ENCODE measurements around the gene GREM2.

GREM2 gene

DNA sequence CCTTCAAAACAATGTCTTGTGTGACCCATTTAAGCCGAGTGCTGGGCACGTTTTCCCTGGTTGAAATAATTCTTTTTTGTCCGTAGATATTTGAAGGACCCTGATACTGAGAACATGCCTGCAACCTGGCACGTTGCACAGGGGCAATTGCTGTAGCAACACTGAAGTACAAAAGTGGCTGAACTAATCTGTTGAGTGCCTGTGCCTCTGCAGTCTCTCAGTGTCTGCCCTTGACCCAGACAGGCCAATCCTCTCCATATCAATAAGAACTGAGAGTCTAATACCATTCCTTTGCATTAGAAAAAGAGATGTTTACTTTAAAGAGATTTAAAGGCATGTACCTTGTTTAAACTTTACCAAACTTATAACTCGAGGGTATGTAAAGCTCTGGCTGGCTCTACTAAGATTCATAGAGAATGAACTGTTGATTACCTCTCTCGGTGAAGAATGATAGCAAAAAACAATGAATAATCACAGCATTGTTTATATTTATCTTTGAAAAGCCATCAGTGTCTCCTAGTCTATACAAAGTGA, 2.4 kb downstream of the GREM2 start:
- no peak for DNase-seq

- DNase-seq: no peak
These were observed 3.2 kb downstream of the GREM2 start for GRCh38 chr1:240608707-240609106.

GRCh38 chr1:240607006-240607405, 4.9 kb downstream of the GREM2 start:
- DNase-seq: no peak

GRCh38 chr1:240602189-240602588, 9.8 kb downstream of the GREM2 start:
- DNase-seq: no peak

GRCh38 chr1:240599830-240600229, 12.1 kb downstream of the GREM2 start:
- DNase-seq: no peak

- no peak for DNase-seq
These were observed 12.7 kb downstream of the GREM2 start for GRCh38 chr1:240599299-240599698.

- no peak for DNase-seq
These were observed 13.5 kb downstream of the GREM2 start for GRCh38 chr1:240598216-240599001.

- no peak for DNase-seq
These were observed 14.7 kb downstream of the GREM2 start for GRCh38 chr1:240597153-240597745.

DNA sequence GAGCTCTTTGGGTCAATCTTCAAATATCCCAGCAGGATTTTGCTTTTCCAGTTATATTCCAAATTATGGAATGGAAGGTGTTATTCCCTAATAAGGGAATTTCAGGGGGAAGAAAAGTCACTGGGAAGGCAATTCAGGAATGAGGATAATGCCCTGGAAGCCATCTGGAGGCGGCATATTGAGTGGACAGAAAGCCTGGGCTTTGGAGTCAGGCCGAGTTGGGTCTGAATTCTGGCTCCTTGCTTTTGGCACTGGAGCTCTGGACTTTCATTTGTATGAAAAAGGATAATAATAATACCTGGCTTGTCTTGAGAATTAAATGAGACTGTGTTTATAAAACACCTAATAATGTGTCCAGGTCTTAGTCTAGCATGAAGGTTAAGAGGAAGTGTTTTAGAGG, 16.5 kb downstream of the GREM2 start:
- DNase-seq: no peak

DNA sequence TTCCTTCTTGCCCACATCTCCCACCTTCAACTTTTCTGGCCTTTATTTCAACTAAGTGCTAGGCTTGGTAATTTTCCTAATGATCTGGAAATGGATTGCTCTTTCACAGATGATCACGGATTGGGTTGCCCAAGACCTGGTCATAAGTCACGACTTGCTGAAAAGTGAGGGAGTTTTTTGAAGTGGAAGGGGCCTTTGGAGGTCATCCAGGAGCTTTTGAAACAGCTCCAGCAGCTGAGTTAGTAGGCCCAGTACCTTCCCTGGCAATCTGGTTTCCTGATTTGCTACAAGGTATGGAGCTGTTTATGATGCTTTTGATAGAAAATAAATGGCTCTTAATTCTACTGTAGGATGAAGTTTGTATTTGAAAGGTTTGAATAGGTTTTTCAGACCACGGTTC, 20.4 kb downstream of the GREM2 start:
- DNase-seq: no peak

DNA sequence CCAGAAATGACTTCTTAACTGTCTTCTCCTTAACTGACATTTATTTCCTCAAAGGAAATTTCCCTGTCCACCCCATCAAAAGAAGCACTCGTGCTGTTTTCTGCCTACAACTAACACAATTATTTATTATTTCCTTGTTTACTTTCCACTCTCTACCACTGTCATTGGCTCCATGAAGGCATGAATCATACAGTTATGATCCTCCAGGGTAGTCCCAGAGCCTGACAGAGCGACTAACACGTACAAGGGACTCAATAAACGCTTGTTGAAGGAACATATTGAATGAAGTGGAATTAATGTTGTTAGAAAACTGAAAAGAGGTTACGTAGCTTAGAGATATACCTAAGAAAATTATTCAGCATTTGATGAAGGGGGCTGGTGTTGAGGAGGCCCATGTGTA, 20.9 kb downstream of the GREM2 start:
- DNase-seq: no peak

DNA sequence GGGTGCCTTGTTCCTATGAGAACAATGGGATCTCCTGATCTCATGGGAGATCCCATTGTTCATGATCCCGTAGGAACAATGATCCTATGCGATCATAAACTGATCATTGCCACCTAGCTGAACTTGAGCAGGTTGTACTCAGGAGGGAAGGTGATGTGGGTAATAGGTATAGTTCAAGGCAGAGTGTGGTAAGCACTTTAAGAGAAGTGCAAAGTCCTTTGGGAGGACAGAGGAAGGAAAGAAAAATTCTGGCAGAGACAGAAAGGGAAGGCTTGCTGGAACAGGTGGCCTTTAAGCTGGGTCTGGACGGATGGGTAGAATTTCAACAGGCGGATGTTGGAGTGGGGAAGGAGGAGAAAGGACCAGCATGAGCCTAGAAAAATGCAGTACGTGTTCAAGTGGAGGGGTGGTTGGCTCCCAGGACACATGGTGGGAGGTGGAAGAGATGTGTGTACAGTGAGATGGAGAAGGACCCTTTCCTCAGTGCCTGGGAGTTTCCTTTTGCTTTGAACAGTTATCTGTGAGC, 22.3 kb downstream of the GREM2 start:
- DNase-seq: no peak

DNA sequence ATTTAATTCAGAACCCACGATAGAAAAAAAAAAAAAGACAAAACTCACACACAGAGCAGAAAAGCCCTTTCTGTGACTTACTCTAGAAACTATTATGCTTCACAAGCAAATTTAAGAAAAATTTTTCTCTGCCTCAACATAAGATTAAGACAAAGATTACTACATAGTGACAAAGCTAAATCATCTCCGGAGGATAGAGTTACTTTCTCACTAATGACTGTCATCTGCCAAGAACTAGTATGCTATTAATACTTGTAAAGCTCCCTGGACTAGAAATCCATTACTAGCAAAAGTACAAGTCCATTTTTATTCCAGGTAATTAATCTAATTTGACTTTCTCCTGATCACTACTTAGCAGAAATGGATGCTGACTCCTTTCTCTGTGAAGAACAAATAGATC, 25.9 kb downstream of the GREM2 start:
- DNase-seq: no peak

GRCh38 chr1:240582953-240583352, 29.0 kb downstream of the GREM2 start:
- no peak for DNase-seq

GRCh38 chr1:240579511-240579910, 32.4 kb downstream of the GREM2 start:
- no peak for DNase-seq

DNA sequence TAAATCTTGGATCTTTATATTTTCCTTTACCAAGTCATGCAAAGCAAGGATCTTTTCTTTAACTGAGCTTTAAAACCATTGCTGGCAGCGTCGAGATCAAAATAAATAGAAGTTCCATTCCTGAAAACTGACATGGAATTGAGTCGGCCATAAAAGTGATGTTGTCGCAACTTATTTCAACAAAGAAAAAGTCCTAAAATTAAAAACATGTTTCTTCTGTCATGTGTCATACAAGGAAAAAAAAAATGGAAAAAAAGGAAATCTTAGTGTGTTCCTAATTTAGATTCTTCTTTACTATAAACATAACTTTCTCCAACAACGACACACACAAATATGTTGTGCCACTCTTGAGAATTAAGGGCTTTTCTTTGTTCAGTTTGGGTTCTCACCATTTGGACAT, 34.9 kb downstream of the GREM2 start:
- no peak for DNase-seq

- DNase-seq: no peak
These were observed 35.8 kb downstream of the GREM2 start for GRCh38 chr1:240575981-240576662.

- no peak for DNase-seq
These were observed 39.6 kb downstream of the GREM2 start for GRCh38 chr1:240572328-240572727.

- no peak for DNase-seq
These were observed 40.2 kb downstream of the GREM2 start for GRCh38 chr1:240571782-240572181.

- DNase-seq: no peak
These were observed 44.9 kb downstream of the GREM2 start for GRCh38 chr1:240567066-240567465.

DNA sequence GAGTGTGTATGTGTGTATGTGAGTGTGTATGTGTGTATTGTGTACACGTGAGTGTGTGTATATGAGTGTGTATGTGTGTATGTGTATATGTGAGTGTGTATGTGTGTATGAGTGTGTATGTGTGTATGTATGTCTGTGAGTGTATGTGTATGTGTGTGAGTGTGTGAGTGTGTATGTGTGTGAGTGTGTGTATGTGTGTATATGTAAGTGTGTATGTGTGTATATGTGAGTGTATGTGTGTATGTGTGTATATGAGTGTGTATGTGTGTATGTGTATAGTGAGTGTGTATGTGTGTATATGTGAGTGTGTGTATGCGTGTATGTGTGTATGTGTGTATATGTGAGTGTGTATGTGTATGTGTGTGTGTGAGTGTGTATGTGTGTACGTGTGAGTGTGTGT, 49.2 kb downstream of the GREM2 start:
- no peak for DNase-seq

- DNase-seq: no peak
These were observed 49.8 kb downstream of the GREM2 start for GRCh38 chr1:240562111-240562590.

- DNase-seq: no peak
These were observed 52.2 kb downstream of the GREM2 start for GRCh38 chr1:240559781-240560180.

- no peak for DNase-seq
These were observed 56.4 kb downstream of the GREM2 start for GRCh38 chr1:240555524-240555923.

All from SIG-M5 (cell line).